C1 segment of cervical spinal cord (tissue), 14 donors: Measurements from ENCODE around the gene LY6G5B.

ENCODE experiments used
- DNase-seq, 14 donors: peaks; one replicate each; lab custom pipeline; 2025; lab: John Stamatoyannopoulos, UW

LY6G5B gene

GRCh38 chr6:31713991-31714684 lies 44.4 kb downstream of the LY6G5B start:
- no peak for DNase-seq

- no peak for DNase-seq
Observed at GRCh38 chr6:31715022-31715958, 45.5 kb downstream of the LY6G5B start, which contains the start of gene LY6G6D. Gene LY6G6D, plus strand, starts transcription at chr6:31715348. Its CDS starts 8 bp downstream, at chr6:31715356.

- DNase-seq: no peak
Observed at GRCh38 chr6:31717499-31718222, 47.9 kb downstream of the LY6G5B start.

- DNase-seq: no peak
Observed at GRCh38 chr6:31718265-31718664, 48.5 kb downstream of the LY6G5B start.

GRCh38 chr6:31719001-31719400 lies 49.2 kb downstream of the LY6G5B start:
- DNase-seq: no peak

GRCh38 chr6:31720196-31720770 lies 50.5 kb downstream of the LY6G5B start:
- no peak for DNase-seq

- DNase-seq: no peak
Observed at GRCh38 chr6:31721351-31722020, 51.7 kb downstream of the LY6G5B start, which contains the start of gene LY6G6C. Gene LY6G6C, minus strand, starts transcription at chr6:31721746. Its CDS starts 67 bp downstream, at chr6:31721679.

- no peak for DNase-seq
Observed at GRCh38 chr6:31722173-31722572, 52.4 kb downstream of the LY6G5B start.
